ENCODE data around the gene ADARB1. TPM values are rescaled to one million over a fixed set of nuclear protein-coding genes. Genes with fewer than 3 reads are reported as not detected.

The ADARB1 gene
- total and polyA plus RNA-seq, 2 of the 4 experiments (the other 2 are of a cell fraction): 39.8 to 47.3 TPM

DNA sequence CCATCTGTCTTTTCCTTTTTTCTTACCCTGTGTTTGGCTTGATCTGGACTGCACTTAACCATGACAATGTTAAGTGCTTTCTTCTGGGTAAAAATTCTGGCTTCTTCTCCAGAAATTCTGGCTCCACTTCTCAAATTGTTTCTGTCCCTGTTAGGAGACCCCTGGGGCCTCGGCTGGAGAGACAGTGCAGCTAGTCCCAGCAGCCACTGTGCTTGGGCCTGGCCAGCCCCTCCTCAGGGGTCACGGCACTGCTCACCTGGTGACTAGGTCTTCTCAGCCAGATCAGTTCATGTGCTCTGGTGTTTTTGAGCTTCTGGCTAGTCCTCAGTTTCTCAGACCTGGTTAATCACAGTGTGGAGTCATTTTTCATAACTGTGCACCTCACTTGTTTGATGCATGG is 72.4 kb downstream of the ADARB1 start:
- WGBS, 2 experiments (ENCODE audit: extremely low coverage in 2 of 2, insufficient read length in 1 of 2): 67% methylated on average over 1 of the region's 2 CpGs; no CpG with 5 or more reads in 1 of the 2 experiments
- intact Hi-C loops (cut with micrococcal nuclease): no loop called here

More for the DNA sequence above, 72.4 kb downstream of the ADARB1 start:
- CTCF ChIA-PET: interaction anchor here (1.1 kb wide), 1 partner anchor 10 kb away, joined by 5 read pairs; no protein-coding TSS in a partner anchor
- H3K36me3 ChIP-seq (ENCODE audit: control insufficient read depth, insufficient read depth, low read length): peaks cover 63% of the 10 kb centered on the region
- no peak for ATAC-seq (ENCODE audit: low read depth)
- H2BK120ac ChIP-seq (ENCODE audit: low read depth, low read length): no peak overlapping the region
- H3K56ac ChIP-seq (ENCODE audit: extremely low read depth, insufficient read depth, low read length): no peak overlapping the region
- dilution Hi-C loops (cut with HindIII; ENCODE audit: low sequenced_read_pairs, unreplicated experiment): no loop called here
- TF ChIP-seq BHLHE40 (IDR thresholded peaks at IDR 0.05; ENCODE audit: low read depth, low read length): no peak
- no peak for TF ChIP-seq SMC3 (IDR thresholded peaks at IDR 0.05; ENCODE audit: low read depth, low read length)
- no peak for TF ChIP-seq FOS (IDR thresholded peaks at IDR 0.05; ENCODE audit: low read depth, low read length)
- no peak for TF ChIP-seq MAFK (IDR thresholded peaks at IDR 0.05; ENCODE audit: low read depth, low read length)
- TF ChIP-seq MXI1 (IDR thresholded peaks at IDR 0.05; ENCODE audit: borderline replicate concordance, low read depth, low read length): no peak
- no peak for TF ChIP-seq NFE2L2 (IDR thresholded peaks at IDR 0.05; ENCODE audit: low read depth, low read length)
- BruUV-seq (replicated peaks): no TSS peak
- H3K14ac ChIP-seq (replicated peaks; ENCODE audit: low read depth, low read length): no peak overlapping the region
- no peaks in the 10 kb centered on the region for H3K9me3 ChIP-seq (ENCODE audit: control insufficient read depth, insufficient read depth, low read length)
- H2BK15ac ChIP-seq (ENCODE audit: low read depth, low read length): no peak overlapping the region
- no peak overlapping the region for H2AK9ac ChIP-seq (replicated peaks; ENCODE audit: low read depth, low read length, poor library complexity)
- no peak overlapping the region for H3K23ac ChIP-seq (ENCODE audit: low read depth, low read length)
- no peak for DNase-seq
- no peak overlapping the region for H2AFZ ChIP-seq (replicated peaks; ENCODE audit: low read length, poor library complexity)
- H4K8ac ChIP-seq (ENCODE audit: low read depth in 2 of 2, low read length in 2 of 2): no peak overlapping the region
- peaks cover 46 to 77% of the 10 kb centered on the region in 2 experiments for H3K79me1 ChIP-seq (ENCODE audit: low read depth in 1 of 2, low read length in 2 of 2)
- H3K4ac ChIP-seq (ENCODE audit: low read depth, low read length): no peak overlapping the region
- in situ Hi-C loops (cut with MboI; ENCODE audit: low sequenced_read_pairs): loop anchor here (10.0 kb wide), 3 partner anchors 138 to 678 kb away; partner anchors contain the start of gene POFUT2
- H4K5ac ChIP-seq (ENCODE audit: low read depth, low read length): no peak overlapping the region
- peaks cover 24% of the 10 kb centered on the region for H3K9me1 ChIP-seq (ENCODE audit: insufficient read depth, low read length)
- H4K20me1 ChIP-seq (ENCODE audit: insufficient read depth, low read length): peaks cover 75% of the 10 kb centered on the region
- H3K4me2 ChIP-seq (ENCODE audit: low read depth, low read length): no peak overlapping the region
- POLR2A ChIA-PET (ENCODE audit: unreplicated experiment): no interaction called here
- no peak overlapping the region for H2AK5ac ChIP-seq (ENCODE audit: low read depth, low read length)
- no peaks in the 10 kb centered on the region for H3K27me3 ChIP-seq (ENCODE audit: control insufficient read depth, insufficient read depth, low read length)
- H3K4me1 ChIP-seq (ENCODE audit: control insufficient read depth, insufficient read depth, low read length): peaks cover 16% of the 10 kb centered on the region
- no peak overlapping the region for H3K18ac ChIP-seq (ENCODE audit: low read depth, low read length)
- H2BK20ac ChIP-seq (ENCODE audit: low read depth, low read length): no peak overlapping the region
- no peak overlapping the region for H2BK5ac ChIP-seq (ENCODE audit: low read depth, low read length, poor library complexity, severe bottlenecking)
- H3K4me3 ChIP-seq (ENCODE audit: insufficient read depth, low read depth, low read length): no peak overlapping the region
- H3K27ac ChIP-seq (ENCODE audit: insufficient read depth, low read length): no peak overlapping the region
- H4K91ac ChIP-seq (ENCODE audit: insufficient read depth, low read depth, low read length): no peak overlapping the region
- no peak overlapping the region for H3K9ac ChIP-seq (ENCODE audit: low read depth, low read length)

Measured in IMR-90 (cell line).